Endodermal cell (in vitro differentiated cells): Measurements from ENCODE around the gene PPDPF. TPM values are rescaled to one million over a fixed set of nuclear protein-coding genes. Genes with fewer than 3 reads are reported as not detected.

Experiments used
- DNase-seq: peaks from one replicate; pipeline ENCODE4 v3.0.0-alpha.2; 2017
- H3K27ac ChIP-seq: 2 replicates; pipeline ENCODE4 v1.5.1; 2013; ENCODE audit warnings: mild to moderate bottlenecking, low read depth, low read length, moderate library complexity
- H3K27me3 ChIP-seq: 2 replicates; pipeline ENCODE4 v1.6.1; 2013; ENCODE audit warnings: mild to moderate bottlenecking, low read length, moderate library complexity; ENCODE audit not compliant: insufficient read depth, control insufficient read depth, poor library complexity, severe bottlenecking
- H3K36me3 ChIP-seq: 2 replicates; pipeline ENCODE4 v1.7.0; 2013; ENCODE audit warnings: mild to moderate bottlenecking, low read length, moderate library complexity; ENCODE audit not compliant: control insufficient read depth, insufficient read depth
- H3K4me1 ChIP-seq: one replicate; pipeline ENCODE4 v1.7.0; 2013; ENCODE audit warnings: low read length; ENCODE audit not compliant: control insufficient read depth, insufficient read depth
- H3K4me3 ChIP-seq: 2 replicates; pipeline ENCODE4 v1.5.1; 2013; ENCODE audit warnings: mild to moderate bottlenecking, low read length, moderate library complexity
- H3K9ac ChIP-seq: 2 replicates; pipeline ENCODE4 v1.6.1; 2013; ENCODE audit warnings: mild to moderate bottlenecking, low read length, moderate library complexity; ENCODE audit not compliant: poor library complexity, severe bottlenecking; ENCODE audit errors: extremely low read depth
- H3K9me3 ChIP-seq: 2 replicates; pipeline ENCODE4 v1.6.1; 2013; ENCODE audit warnings: mild to moderate bottlenecking, low read length, moderate library complexity; ENCODE audit not compliant: control insufficient read depth
- H3K27ac Mint-ChIP-seq: 2 replicates; pipeline ENCODE4 v1.8.0; 2020; ENCODE audit warnings: mixed read lengths
- H3K27me3 Mint-ChIP-seq: 2 replicates; pipeline ENCODE4 v1.8.0; 2021; ENCODE audit warnings: mild to moderate bottlenecking, mixed read lengths; ENCODE audit not compliant: insufficient read depth
- H3K36me3 Mint-ChIP-seq: 2 replicates; pipeline ENCODE4 v1.8.0; 2020; ENCODE audit warnings: low read depth, mixed read lengths
- H3K4me1 Mint-ChIP-seq: 2 replicates; pipeline ENCODE4 v1.8.0; 2020; ENCODE audit warnings: mixed read lengths
- H3K4me3 Mint-ChIP-seq: 2 replicates; pipeline ENCODE4 v1.8.0; 2020; ENCODE audit warnings: mild to moderate bottlenecking, moderate library complexity, mixed read lengths
- H3K9me3 Mint-ChIP-seq: 2 replicates; pipeline ENCODE4 v1.8.0; 2020; ENCODE audit warnings: mild to moderate bottlenecking, mixed read lengths
- CTCF ChIP-seq: fragments of 200-600 bp; sonication (generic); conservative IDR thresholded peaks from 2 replicates; pipeline ENCODE4 v1.5.0; 2021; ENCODE audit warnings: antibody characterized with exemption, mild to moderate bottlenecking
- WGBS, 2 experiments: methylation state at CpG; one replicate each; pipeline versions ENCODE4 v1.1.5 to v1.1.7; 2013; ENCODE audit warnings: missing lambda C conversion rate in 2 of 2, mixed read lengths in 1 of 2; ENCODE audit not compliant: insufficient coverage in 1 of 2, insufficient read length in 1 of 2; 5-methylcytosine and 5-hydroxymethylcytosine counted together
- total RNA-seq, 2 donors: library from RNA; stranded (reverse); fragmentation: NEBNext Ultra II Directional in 1 of 2; extraction: Animal tissue kit (Norgen Biotek cat#: 25700) in 1 of 2; gene quantifications; 2 replicates in 1 of 2; 3 replicates in 1 of 2; pipeline ENCODE4 v1.2.1, GENCODE V29; 2021

PPDPF gene
- total RNA-seq, 2 donors from 2014 or later: 247 to 296 TPM

- 86 to 91% methylated on average over 18 to 32 of the region's 32 CpGs for WGBS, 2 experiments
Measured at GRCh38 chr20:63517376-63518309, 2.9 kb upstream of the PPDPF start.

GRCh38 chr20:63518351-63518861, 2.2 kb upstream of the PPDPF start:
- peaks cover 16% of the 10 kb centered on the region for H3K36me3 ChIP-seq
- Mint-ChIP-seq H3K4me1 (peaks cover 2% of the 10 kb centered on the region), H3K27ac (no peak overlapping the region), H3K4me3 (peak overlapping the region; percentile 86), H3K36me3 (peaks cover 12% of the 10 kb centered on the region), H3K27me3 (peaks cover 15% of the 10 kb centered on the region), H3K9me3 (peaks cover 10% of the 10 kb centered on the region)
- peaks cover 7% of the 10 kb centered on the region for H3K9me3 ChIP-seq
- DNase-seq: no peak
- TF ChIP-seq CTCF: peak; percentile 48
- H3K4me3 ChIP-seq: no peak overlapping the region
- no peak overlapping the region for H3K27ac ChIP-seq
- H3K27me3 ChIP-seq: peaks cover 5% of the 10 kb centered on the region
- H3K4me1 ChIP-seq: no peaks in the 10 kb centered on the region
- 74 to 76% methylated on average over 14 to 20 of the region's 20 CpGs for WGBS, 2 experiments
- no peak overlapping the region for H3K9ac ChIP-seq

More at GRCh38 chr20:63517376-63518309, 2.9 kb upstream of the PPDPF start:
- Mint-ChIP-seq H3K27ac (no peak overlapping the region), H3K27me3 (peaks cover 15% of the 10 kb centered on the region), H3K36me3 (peaks cover 4% of the 10 kb centered on the region), H3K9me3 (peaks cover 6% of the 10 kb centered on the region), H3K4me3 (no peak overlapping the region), H3K4me1 (peaks cover 2% of the 10 kb centered on the region)
- Histone ChIP-seq H3K36me3 (peaks cover 8% of the 10 kb centered on the region), H3K27me3 (peaks cover 5% of the 10 kb centered on the region), H3K27ac (no peak overlapping the region), H3K9me3 (no peaks in the 10 kb centered on the region), H3K4me1 (no peaks in the 10 kb centered on the region), H3K9ac (no peak overlapping the region), H3K4me3 (no peak overlapping the region)
- no peak for TF ChIP-seq CTCF
- peak; percentile 36 for DNase-seq

GRCh38 chr20:63518946-63519667, 1.5 kb upstream of the PPDPF start:
- Mint-ChIP-seq H3K4me3 (peak overlapping the region; percentile 86), H3K9me3 (peaks cover 12% of the 10 kb centered on the region), H3K4me1 (peaks cover 2% of the 10 kb centered on the region), H3K27me3 (peaks cover 15% of the 10 kb centered on the region), H3K27ac (no peak overlapping the region), H3K36me3 (peaks cover 17% of the 10 kb centered on the region)
- Histone ChIP-seq H3K27ac (no peak overlapping the region), H3K4me1 (no peaks in the 10 kb centered on the region), H3K9ac (no peak overlapping the region), H3K9me3 (peaks cover 12% of the 10 kb centered on the region), H3K36me3 (peaks cover 20% of the 10 kb centered on the region), H3K4me3 (peak overlapping the region; percentile 92), H3K27me3 (peaks cover 5% of the 10 kb centered on the region)
- DNase-seq: peak; percentile 69
- TF ChIP-seq CTCF: peak; percentile 6
- WGBS, 2 experiments: 83 to 90% methylated on average over 15 to 32 of the region's 32 CpGs
